Measurements from ENCODE around the gene ABHD8. TPM values are rescaled to one million over a fixed set of nuclear protein-coding genes. Genes with fewer than 3 reads are reported as not detected.

Gene ABHD8
- total RNA-seq, 1 experiment from 2014 or later = 5.2 TPM

DNA sequence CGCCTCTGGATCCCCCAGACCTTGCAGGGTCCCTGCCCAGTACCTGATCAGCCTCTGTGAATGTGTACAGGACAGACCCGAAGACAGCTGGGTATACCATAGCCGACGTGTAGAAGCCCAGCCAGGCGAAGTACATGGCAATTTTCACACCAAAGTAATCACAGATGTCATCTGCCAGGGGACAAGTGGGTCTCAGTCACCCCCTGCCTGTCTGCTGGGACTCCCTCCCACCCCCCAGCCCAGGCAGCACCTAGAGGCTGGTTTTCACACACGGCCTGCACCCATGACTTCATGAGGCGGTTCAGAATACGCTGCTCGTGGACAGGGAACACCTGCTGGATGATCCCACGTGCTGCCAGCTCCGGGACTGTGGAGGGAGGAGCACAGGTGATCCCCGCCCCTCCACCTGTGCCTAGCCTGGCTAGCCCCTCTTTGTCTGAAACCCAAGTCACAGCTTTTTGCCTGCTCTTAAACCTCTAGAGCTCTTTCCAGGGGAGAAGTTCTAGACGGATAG, 27.9 kb upstream of the ABHD8 start:
- CTCF ChIA-PET = no interaction called here

More for the DNA sequence above, 27.9 kb upstream of the ABHD8 start:
- Histone ChIP-seq H3K4me2 (ENCODE audit: low read length) (no peak overlapping the region), H3K27ac (ENCODE audit: low read depth, low read length) (no peak overlapping the region), H3K9me3 (ENCODE audit: control insufficient read depth in 1 of 2, insufficient read depth in 1 of 2, low read depth in 1 of 2, low read length in 2 of 2) (no peaks in the 10 kb centered on the region), H3K4me3 (replicated peaks in 1 of 2; ENCODE audit: low read depth in 1 of 2, low read length in 2 of 2) (no peak overlapping the region), H3K79me2 (ENCODE audit: insufficient read depth, low read length) (peaks cover 5% of the 10 kb centered on the region; the same call in 1 of the 2 replicates), H3K4me1 (ENCODE audit: control insufficient read depth in 1 of 2, insufficient read depth in 2 of 2, low read length in 2 of 2) (peaks cover 23 to 53% of the 10 kb centered on the region in 2 experiments), H3K9ac (ENCODE audit: low read length) (no peak overlapping the region), H2AFZ (ENCODE audit: low read depth, low read length, poor library complexity, severe bottlenecking) (no peak overlapping the region), H3K36me3 (ENCODE audit: control insufficient read depth in 1 of 2, insufficient read depth in 2 of 2, low read length in 2 of 2) (no peaks in the 10 kb centered on the region), H3K27me3 (ENCODE audit: insufficient read depth, low read length) (no peaks in the 10 kb centered on the region), H4K20me1 (ENCODE audit: insufficient read depth) (no peaks in the 10 kb centered on the region), H3K9me2 (ENCODE audit: insufficient read depth) (no peaks in the 10 kb centered on the region)
- RAD21 ChIA-PET (ENCODE audit: low non-redundant PET in 1 of 2, low total read pairs in 2 of 2, uncharacterized antibody in 2 of 2, unreplicated experiment in 2 of 2) = interaction anchor here in 1 of 2 experiments (0.6 kb wide), 1 partner anchor 60 kb away, joined by 5 read pairs; no protein-coding TSS in a partner anchor
- BruUV-seq (replicated peaks) = no TSS peak
- ATAC-seq (no peak), DNase-seq (ENCODE audit: low read depth, low spot score) (no peak)
- intact Hi-C loops (cut with micrococcal nuclease) = no loop called here
- POLR2A ChIA-PET = no interaction called here
- TF ChIP-seq ZBTB33 (IDR thresholded peaks at IDR 0.05; ENCODE audit: extremely low read depth, insufficient replicate concordance, low read length) = no peak
- TF ChIP-seq CBX3 (IDR thresholded peaks at IDR 0.05; ENCODE audit: low read depth) = no peak
- TF ChIP-seq, protein P1, sequence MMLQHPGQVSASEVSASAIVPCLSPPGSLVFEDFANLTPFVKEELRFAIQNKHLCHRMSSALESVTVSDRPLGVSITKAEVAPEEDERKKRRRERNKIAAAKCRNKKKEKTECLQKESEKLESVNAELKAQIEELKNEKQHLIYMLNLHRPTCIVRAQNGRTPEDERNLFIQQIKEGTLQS (IDR thresholded peaks at IDR 0.05) = no peak

Measured in HCT116 (cell line).